H1 (cell line): ENCODE data around the gene RPA4. TPM values are rescaled to one million over a fixed set of nuclear protein-coding genes. Genes with fewer than 3 reads are reported as not detected.

Experiments
- CTCF ChIA-PET: fragments of 300-600 bp; sonication (Branson Sonifier 250); formaldehyde crosslinking; loops from one replicate; lab custom pipeline; 2021; ENCODE audit not compliant: partially characterized antibody; lab: Charles Lee
- POLR2A ChIA-PET: fragments of 300-600 bp; sonication (Branson Sonifier 250); formaldehyde crosslinking; loops from one replicate; lab custom pipeline; 2021; ENCODE audit warnings: inconsistent platforms; ENCODE audit not compliant: partially characterized antibody; lab: Charles Lee
- DNase-seq, 2 experiments: peaks; one replicate each; pipeline versions ENCODE4 v3.0.0 to v3.0.0-alpha.2; 2010 to 2022; ENCODE audit warnings: low spot score in 2 of 2, low read depth in 1 of 2, mixed read lengths in 1 of 2
- FAIRE-seq: peaks from 2 replicates; lab custom pipeline; 2011; peaks lifted over from hg19 to GRCh38; lab: Jason Lieb, UNC
- H2AFZ ChIP-seq: 2 replicates; pipeline ENCODE4 v1.8.1; 2012; ENCODE audit warnings: low read length, inconsistent platforms
- H2AK5ac ChIP-seq: 2 replicates; pipeline ENCODE4 v1.6.1; 2013; ENCODE audit warnings: low read depth, low read length
- H2BK120ac ChIP-seq: replicated peaks from 2 replicates; pipeline ENCODE3; 2013; ENCODE audit warnings: low read depth, low read length, inconsistent platforms
- H2BK12ac ChIP-seq: 2 replicates; pipeline ENCODE4 v1.6.1; 2013; ENCODE audit warnings: low read depth, low read length
- H2BK15ac ChIP-seq: 2 replicates; pipeline ENCODE4 v1.6.1; 2013; ENCODE audit warnings: low read length
- H2BK20ac ChIP-seq: 2 replicates; pipeline ENCODE4 v1.6.1; 2013; ENCODE audit warnings: low read length
- H2BK5ac ChIP-seq: 2 replicates; pipeline ENCODE4 v1.6.1; 2013; ENCODE audit warnings: low read depth, low read length
- H3K14ac ChIP-seq: 2 replicates; pipeline ENCODE4 v1.6.1; 2013; ENCODE audit warnings: inconsistent platforms; ENCODE audit not compliant: insufficient read length
- H3K18ac ChIP-seq: 2 replicates; pipeline ENCODE4 v1.6.1; 2013; ENCODE audit warnings: low read length; ENCODE audit errors: extremely low read depth
- H3K23ac ChIP-seq: 2 replicates; pipeline ENCODE4 v1.6.1; 2013; ENCODE audit warnings: inconsistent platforms; ENCODE audit not compliant: insufficient read length
- H3K23me2 ChIP-seq: 2 replicates; pipeline ENCODE4 v1.6.1; 2013; ENCODE audit warnings: low read depth, low read length
- H3K27ac ChIP-seq: 2 replicates; pipeline ENCODE4 v1.6.1; 2011; ENCODE audit warnings: low read depth, low read length, inconsistent platforms
- H3K27me3 ChIP-seq, 4 experiments: replicated peaks in 1 of 4; 1 replicate in 1 of 4; 2 replicates in 3 of 4; pipeline versions ENCODE4 v1.6.1 to v1.8.1; 2011 to 2013; ENCODE audit warnings: low read length in 3 of 4, mild to moderate bottlenecking in 3 of 4, inconsistent platforms in 2 of 4, mixed read lengths in 2 of 4, moderate library complexity in 1 of 4; ENCODE audit not compliant: control insufficient read depth in 3 of 4, insufficient read depth in 3 of 4; ENCODE audit errors: extremely low read depth in 1 of 4
- H3K36me3 ChIP-seq, 4 experiments: 2 replicates each; pipeline versions ENCODE4 v1.6.1 to v1.8.1; 2011 to 2013; ENCODE audit warnings: mild to moderate bottlenecking in 4 of 4, low read length in 3 of 4, moderate library complexity in 2 of 4, control low read depth in 1 of 4, inconsistent platforms in 1 of 4; ENCODE audit not compliant: insufficient read depth in 4 of 4, control insufficient read depth in 2 of 4
- H3K4ac ChIP-seq: replicated peaks from 2 replicates; pipeline ENCODE3; 2013; ENCODE audit warnings: low read length, low read depth, mixed read lengths, inconsistent platforms; ENCODE audit not compliant: insufficient read length
- H3K4me1 ChIP-seq, 4 experiments: replicated peaks in 1 of 4; 1 replicate in 1 of 4; 2 replicates in 3 of 4; pipeline versions ENCODE4 v1.6.1 to v1.8.1; 2011 to 2013; ENCODE audit warnings: low read length in 3 of 4, inconsistent platforms in 2 of 4, mixed read lengths in 1 of 4; ENCODE audit not compliant: insufficient read depth in 4 of 4, control insufficient read depth in 3 of 4
- H3K4me2 ChIP-seq, 2 experiments: 2 replicates each; pipeline versions ENCODE4 v1.6.1 to v1.8.1; 2011 to 2013; ENCODE audit warnings: low read depth in 2 of 2, low read length in 2 of 2, control low read depth in 1 of 2, inconsistent platforms in 1 of 2, mild to moderate bottlenecking in 1 of 2; ENCODE audit not compliant: insufficient read depth in 1 of 2
- H3K4me3 ChIP-seq, 4 experiments: fragments of 200-600, 300-600 bp in 1 of 4; sonication (generic), shearing (Covaris generic), sonication (Bioruptor Twin) in 1 of 4; 2 replicates each; pipeline versions ENCODE4 v1.5.1 to v1.8.1; 2011 to 2016; ENCODE audit warnings: low read length in 4 of 4, low read depth in 3 of 4, control low read depth in 2 of 4, inconsistent platforms in 2 of 4, mild to moderate bottlenecking in 2 of 4, mixed read lengths in 1 of 4, moderate library complexity in 1 of 4; ENCODE audit not compliant: insufficient read depth in 2 of 4; ENCODE audit errors: extremely low read depth in 1 of 4
- H3K56ac ChIP-seq: replicated peaks from 2 replicates; pipeline ENCODE3; 2013; ENCODE audit warnings: low read depth, mild to moderate bottlenecking, mixed read lengths, low read length, inconsistent platforms; ENCODE audit not compliant: insufficient read length
- H3K79me1 ChIP-seq: 2 replicates; pipeline ENCODE4 v1.6.1; 2013; ENCODE audit warnings: low read depth, low read length, control low read depth
- H3K79me2 ChIP-seq, 2 experiments: 2 replicates each; pipeline versions ENCODE4 v1.6.1 to v1.8.1; 2012 to 2013; ENCODE audit warnings: low read length in 2 of 2, mild to moderate bottlenecking in 2 of 2, inconsistent platforms in 1 of 2; ENCODE audit not compliant: insufficient read depth in 2 of 2, control insufficient read depth in 1 of 2
- H3K9ac ChIP-seq, 4 experiments: replicated peaks in 1 of 4; 1 replicate in 1 of 4; 2 replicates in 3 of 4; pipeline versions ENCODE4 v1.6.1 to v1.8.1; 2011 to 2013; ENCODE audit warnings: low read depth in 3 of 4, low read length in 3 of 4, control low read depth in 2 of 4, mild to moderate bottlenecking in 2 of 4, moderate library complexity in 2 of 4, inconsistent platforms in 1 of 4; ENCODE audit errors: extremely low read depth in 1 of 4
- H3K9me3 ChIP-seq, 2 experiments: 2 replicates each; pipeline versions ENCODE4 v1.6.1 to v1.8.1; 2012 to 2013; ENCODE audit warnings: mild to moderate bottlenecking in 2 of 2, moderate library complexity in 2 of 2, control low read depth in 1 of 2, inconsistent platforms in 1 of 2, low read depth in 1 of 2, low read length in 1 of 2, mixed read lengths in 1 of 2; ENCODE audit not compliant: insufficient read depth in 2 of 2
- H4K20me1 ChIP-seq, 2 experiments: replicated peaks in 1 of 2; 2 replicates each; pipeline versions ENCODE3 to v1.8.1; 2011 to 2013; ENCODE audit warnings: inconsistent platforms in 2 of 2, low read length in 2 of 2, mild to moderate bottlenecking in 1 of 2; ENCODE audit not compliant: insufficient read depth in 2 of 2, control insufficient read depth in 1 of 2
- H4K5ac ChIP-seq: 2 replicates; pipeline ENCODE4 v1.6.1; 2013; ENCODE audit warnings: low read length, low read depth, mixed read lengths, inconsistent platforms; ENCODE audit not compliant: insufficient read length
- H4K8ac ChIP-seq: 2 replicates; pipeline ENCODE4 v1.8.0; 2013; ENCODE audit warnings: mild to moderate bottlenecking, moderate library complexity, low read length, inconsistent platforms; ENCODE audit not compliant: insufficient read depth; ENCODE audit errors: extremely low read depth
- H4K91ac ChIP-seq: replicated peaks from 2 replicates; pipeline ENCODE3; 2013; ENCODE audit warnings: low read length, mixed read lengths, inconsistent platforms; ENCODE audit not compliant: insufficient read length
- CHD2 ChIP-seq: IDR thresholded peaks from 2 replicates; pipeline ENCODE4 v1.6.1; 2012; ENCODE audit warnings: low read length, improper control_type of control experiment
- RAD21 ChIP-seq, 2 experiments: IDR thresholded peaks in 1 of 2; conservative IDR thresholded peaks in 1 of 2; 2 replicates each; pipeline ENCODE4 v1.6.1; 2011; ENCODE audit warnings: low read depth in 2 of 2, low read length in 2 of 2, improper control_type of control experiment in 1 of 2, inconsistent platforms in 1 of 2, mild to moderate bottlenecking in 1 of 2, moderate library complexity in 1 of 2
- TEAD4 ChIP-seq: IDR thresholded peaks from 2 replicates; pipeline ENCODE4 v1.6.1; 2012; ENCODE audit warnings: low read depth, low read length, inconsistent platforms, mixed read lengths
- WGBS, 2 experiments: shearing (Covaris generic) in 1 of 2; methylation state at CpG; one replicate each; pipeline versions ENCODE4 v1.1.6 to v1.1.7; 2013 to 2015; ENCODE audit warnings: low lambda C conversion rate in 2 of 2, mixed read lengths in 2 of 2, inconsistent platforms in 1 of 2, low coverage in 1 of 2, missing lambda C conversion rate in 1 of 2; ENCODE audit not compliant: insufficient replicate concordance in 2 of 2, insufficient coverage in 1 of 2, insufficient read length in 1 of 2; ENCODE audit errors: extremely low coverage in 1 of 2, missing lambda C conversion rate in 1 of 2; 5-methylcytosine and 5-hydroxymethylcytosine counted together
- polyA plus RNA-seq, 7 experiments: library from polyadenylated mRNA; depleted of rRNA in 3 of 7; stranded (reverse) in 5 of 7; unstranded in 2 of 7; fragments of >200 nt in 5 of 7; fragments of 200-250 nt in 2 of 7; gene quantifications; 1 replicate in 5 of 7; 2 replicates in 1 of 7; 4 replicates in 1 of 7; pipeline versions ENCODE4 v1.2.1 to v1.2.3, GENCODE V29; 2011 to 2013; ENCODE audit warnings: missing spikeins in 2 of 7, mixed read lengths in 2 of 7
- total RNA-seq: library from RNA; stranded (reverse); fragmentation: NEBNext Ultra II Directional; extraction: Animal tissue kit (Norgen Biotek cat#: 25700); gene quantifications from 2 replicates; pipeline ENCODE4 v1.2.1, GENCODE V29; 2021
- TF ChIP-seq, protein P1 (sequence below), 3 experiments: IDR thresholded peaks; 1 replicate in 2 of 3; 2 replicates in 1 of 3; pipeline versions ENCODE4 v1.5.1 to v1.6.1; 2011; ENCODE audit warnings: low read length in 3 of 3, mild to moderate bottlenecking in 3 of 3, inconsistent platforms in 2 of 3, low read depth in 1 of 3, moderate library complexity in 1 of 3; ENCODE audit not compliant: insufficient read depth in 1 of 3; ENCODE audit errors: control extremely low read depth in 1 of 3

Gene RPA4
- total and polyA plus RNA-seq, 2 of the 8 experiments (the other 6 are each of a cell fraction or from before 2014, with no cell fraction given): 0.17 to 0.24 TPM

DNA sequence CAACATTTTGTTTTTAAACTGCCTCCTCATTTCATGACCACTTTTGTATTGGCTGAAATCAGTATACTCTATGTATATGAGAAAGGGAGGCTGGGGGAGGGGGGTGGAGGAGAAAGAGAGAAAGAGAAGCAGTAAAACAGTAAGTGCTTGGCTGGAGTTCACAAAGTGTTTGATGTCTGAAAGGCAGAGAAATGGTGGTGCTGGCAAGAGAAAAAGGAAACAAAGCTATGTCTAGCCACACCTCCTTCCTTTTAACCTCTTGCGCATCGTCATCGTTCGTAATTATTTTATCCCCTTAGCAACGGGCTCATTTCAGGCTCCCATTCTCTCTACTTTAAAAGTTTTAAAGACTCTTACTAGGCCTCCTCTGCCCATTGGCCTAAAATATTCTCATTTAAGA, 25.6 kb downstream of the RPA4 start:
- Histone ChIP-seq H3K4me2 (no peak overlapping the region), H3K56ac (no peak overlapping the region), H2AFZ (no peak overlapping the region), H3K23me2 (no peaks in the 10 kb centered on the region), H3K36me3 (no peaks in the 10 kb centered on the region), H3K4ac (no peak overlapping the region), H3K79me1 (no peaks in the 10 kb centered on the region), H4K5ac (no peak overlapping the region), H3K27ac (no peak overlapping the region), H3K23ac (no peak overlapping the region), H2BK12ac (no peak overlapping the region), H2BK15ac (no peak overlapping the region), H4K91ac (no peak overlapping the region), H3K18ac (no peak overlapping the region), H4K8ac (no peak overlapping the region), H4K20me1 (no peaks in the 10 kb centered on the region), H3K4me1 (no peaks in the 10 kb centered on the region), H2AK5ac (no peak overlapping the region), H2BK20ac (no peak overlapping the region), H3K79me2 (no peaks in the 10 kb centered on the region), H2BK5ac (no peak overlapping the region), H3K14ac (no peak overlapping the region), H2BK120ac (no peak overlapping the region), H3K9me3 (no peaks in the 10 kb centered on the region), H3K27me3 (no peaks in the 10 kb centered on the region), H3K4me3 (no peak overlapping the region), H3K9ac (no peak overlapping the region)
- WGBS, 2 experiments: 100% methylated on average over 5 of the region's 5 CpGs; no CpG with 5 or more reads in 1 of the 2 experiments
- no peak for FAIRE-seq
- TF ChIP-seq RAD21 (IDR thresholded peaks at IDR 0.05 in 1 of 2, conservative IDR thresholded peaks at IDR 0.05 in 1 of 2; ENCODE audit: low read depth in 2 of 2, low read length in 2 of 2) (no peak), CHD2 (no peak), TEAD4 (no peak)
- TF ChIP-seq, protein P1, sequence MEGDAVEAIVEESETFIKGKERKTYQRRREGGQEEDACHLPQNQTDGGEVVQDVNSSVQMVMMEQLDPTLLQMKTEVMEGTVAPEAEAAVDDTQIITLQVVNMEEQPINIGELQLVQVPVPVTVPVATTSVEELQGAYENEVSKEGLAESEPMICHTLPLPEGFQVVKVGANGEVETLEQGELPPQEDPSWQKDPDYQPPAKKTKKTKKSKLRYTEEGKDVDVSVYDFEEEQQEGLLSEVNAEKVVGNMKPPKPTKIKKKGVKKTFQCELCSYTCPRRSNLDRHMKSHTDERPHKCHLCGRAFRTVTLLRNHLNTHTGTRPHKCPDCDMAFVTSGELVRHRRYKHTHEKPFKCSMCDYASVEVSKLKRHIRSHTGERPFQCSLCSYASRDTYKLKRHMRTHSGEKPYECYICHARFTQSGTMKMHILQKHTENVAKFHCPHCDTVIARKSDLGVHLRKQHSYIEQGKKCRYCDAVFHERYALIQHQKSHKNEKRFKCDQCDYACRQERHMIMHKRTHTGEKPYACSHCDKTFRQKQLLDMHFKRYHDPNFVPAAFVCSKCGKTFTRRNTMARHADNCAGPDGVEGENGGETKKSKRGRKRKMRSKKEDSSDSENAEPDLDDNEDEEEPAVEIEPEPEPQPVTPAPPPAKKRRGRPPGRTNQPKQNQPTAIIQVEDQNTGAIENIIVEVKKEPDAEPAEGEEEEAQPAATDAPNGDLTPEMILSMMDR (IDR thresholded peaks at IDR 0.05; ENCODE audit: control extremely low read depth in 1 of 3, insufficient read depth in 1 of 3, low read depth in 1 of 3, low read length in 3 of 3): no peak
- CTCF ChIA-PET: no interaction called here
- POLR2A ChIA-PET: no interaction called here
- DNase-seq: no peak
